HFF-Myc (cell line): ENCODE data around the gene PXN.

Experiments used
- DNase-seq: peaks from one replicate; pipeline ENCODE4 v3.0.0-alpha.2; 2011; ENCODE audit warnings: low read depth; ENCODE audit errors: extremely low read depth
- H3K4me3 ChIP-seq: replicated peaks from 2 replicates; pipeline ENCODE4 v1.5.1; 2011; ENCODE audit warnings: low read depth, mild to moderate bottlenecking, control low read depth, low read length
- CTCF ChIP-seq: IDR thresholded peaks from 2 replicates; pipeline ENCODE4 v1.5.1; 2012; ENCODE audit warnings: mild to moderate bottlenecking, low read depth, low read length, control low read depth; ENCODE audit errors: missing control alignments

Gene PXN

GRCh38 chr12:120227233-120228040 lies 38.1 kb downstream of the PXN start:
- no peak for DNase-seq
- TF ChIP-seq CTCF: no peak
- H3K4me3 ChIP-seq: no peak overlapping the region

- TF ChIP-seq CTCF: no peak
- DNase-seq: no peak
Measured at GRCh38 chr12:120225852-120226640, 39.5 kb downstream of the PXN start.

GRCh38 chr12:120225200-120225558 lies 40.4 kb downstream of the PXN start:
- H3K4me3 ChIP-seq: no peak overlapping the region
- no peak for TF ChIP-seq CTCF
- no peak for DNase-seq

More at GRCh38 chr12:120225852-120226640, 39.5 kb downstream of the PXN start:
- no peak overlapping the region for H3K4me3 ChIP-seq

- DNase-seq: no peak
- no peak for TF ChIP-seq CTCF
- H3K4me3 ChIP-seq: no peak overlapping the region
Measured at GRCh38 chr12:120224304-120225199, 41.0 kb downstream of the PXN start.

GRCh38 chr12:120223458-120224303 lies 41.8 kb downstream of the PXN start:
- H3K4me3 ChIP-seq: no peak overlapping the region
- no peak for TF ChIP-seq CTCF
- no peak for DNase-seq
